Stimulated activated CD4-positive, alpha-beta T cell treated with anti-CD3 and anti-CD28 coated beads, Interleukin-12 subunit alpha, Interleukin-12 subunit beta, amount 100 ng/mL, for 4 hours (primary cell): ENCODE results near the gene SLC7A1.

Experiments used
- DNase-seq: peaks from one replicate; pipeline ENCODE4 v3.0.0-alpha.2; 2020

The SLC7A1 gene

GRCh38 chr13:29582171-29582570, 13.3 kb downstream of the SLC7A1 start:
- DNase-seq = no peak

DNA sequence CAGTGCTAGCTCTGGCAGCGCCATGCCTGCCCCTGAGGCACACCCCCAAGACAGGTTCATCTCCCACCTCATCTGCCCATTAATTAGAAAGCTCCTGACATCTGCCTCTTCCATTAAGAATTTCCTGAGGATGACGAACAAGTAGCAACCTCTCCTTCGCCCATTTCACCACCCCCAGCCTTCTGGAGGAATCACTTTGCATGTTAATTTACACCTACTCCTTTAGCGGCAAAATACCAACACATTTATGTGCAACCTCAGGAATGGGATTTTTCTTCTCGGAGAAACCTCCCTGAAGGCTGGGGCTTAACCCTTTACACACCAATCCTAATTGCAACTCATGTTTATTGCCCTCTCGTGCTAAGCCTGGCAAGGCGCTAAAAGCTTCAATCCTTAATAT, 13.8 kb downstream of the SLC7A1 start:
- DNase-seq = no peak

DNA sequence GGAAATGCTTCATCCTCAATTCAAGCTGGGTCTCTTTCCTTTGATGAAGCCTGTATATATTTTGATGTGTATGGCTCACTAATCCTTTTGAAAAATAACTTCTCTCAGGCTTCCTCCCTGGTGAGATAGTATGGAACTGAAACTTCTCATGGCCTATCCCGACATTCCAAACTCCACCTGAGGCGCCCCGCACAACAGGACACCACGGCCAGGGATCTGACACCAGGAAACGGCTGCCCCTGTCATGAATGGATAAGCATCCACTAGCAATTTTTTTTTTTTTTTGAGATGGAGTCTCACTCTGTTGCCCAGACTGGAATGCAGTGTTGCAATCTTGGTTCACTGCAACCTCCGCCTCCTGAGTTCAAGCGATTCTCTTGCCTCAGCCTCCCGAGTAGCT, 16.4 kb downstream of the SLC7A1 start:
- no peak for DNase-seq

GRCh38 chr13:29578300-29579085, 17.0 kb downstream of the SLC7A1 start:
- no peak for DNase-seq

DNA sequence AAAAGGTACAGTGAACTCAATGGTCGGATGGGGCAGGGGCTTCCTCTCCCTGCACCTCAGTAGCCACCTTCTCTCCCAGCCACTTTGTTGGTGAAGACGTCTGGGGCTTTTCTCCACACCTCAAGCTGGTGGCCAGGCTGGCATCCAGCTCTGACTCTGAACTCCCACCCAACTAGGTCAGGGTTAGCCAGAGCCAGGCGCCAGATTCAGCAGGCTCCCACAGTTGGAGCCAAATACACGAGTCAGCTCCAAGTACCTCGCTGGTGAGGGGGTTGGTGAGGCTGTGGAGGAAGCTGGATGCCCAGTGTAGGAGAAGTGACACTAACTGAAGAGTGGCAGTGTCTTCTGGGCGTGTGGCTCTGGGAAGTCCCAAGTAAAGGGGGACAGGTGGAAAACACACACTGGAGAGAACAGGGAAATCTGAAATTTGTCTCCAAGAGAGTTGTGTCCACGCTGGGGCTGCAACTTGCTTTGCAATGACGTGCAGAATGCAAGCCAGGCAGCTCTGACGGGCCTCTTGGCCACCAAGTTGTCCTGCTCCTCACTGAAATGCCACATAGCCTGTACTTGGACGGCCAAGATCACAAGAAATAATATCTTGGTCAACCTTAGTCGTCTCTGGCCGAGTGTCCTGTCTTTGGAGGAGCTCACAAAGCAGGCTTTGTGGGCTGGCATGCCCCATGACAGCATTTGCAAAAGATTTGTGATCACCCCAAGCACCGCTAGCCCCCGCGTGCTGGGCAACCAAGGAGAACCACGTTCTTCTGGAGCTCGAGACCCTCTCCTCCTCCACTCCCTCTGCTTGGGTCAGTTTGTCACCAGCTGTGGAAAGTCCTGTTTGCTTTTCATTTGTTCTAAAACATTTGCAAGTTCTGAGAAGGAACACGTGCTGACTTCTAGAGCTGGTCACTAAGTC, 18.1 kb downstream of the SLC7A1 start:
- no peak for DNase-seq

DNA sequence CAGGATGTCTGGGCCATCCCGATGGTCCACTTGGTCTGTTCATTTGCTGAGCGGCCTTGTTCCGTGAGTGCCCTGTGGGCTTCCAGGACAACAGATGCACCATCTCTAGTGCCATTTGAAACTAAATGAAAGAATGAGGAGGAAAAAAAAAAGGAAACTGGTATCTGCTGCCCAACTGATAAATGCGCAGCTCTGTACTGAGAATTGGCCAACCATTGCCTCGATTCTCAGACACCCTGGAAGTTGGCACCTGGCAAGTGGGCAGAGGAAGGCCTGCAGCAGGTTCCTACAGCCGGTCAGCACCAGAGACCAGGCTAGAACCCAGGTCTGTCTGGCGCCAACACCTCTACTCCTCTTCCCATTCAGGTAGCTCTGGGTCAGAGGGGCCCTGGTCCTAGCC, 18.9 kb downstream of the SLC7A1 start:
- no peak for DNase-seq

DNA sequence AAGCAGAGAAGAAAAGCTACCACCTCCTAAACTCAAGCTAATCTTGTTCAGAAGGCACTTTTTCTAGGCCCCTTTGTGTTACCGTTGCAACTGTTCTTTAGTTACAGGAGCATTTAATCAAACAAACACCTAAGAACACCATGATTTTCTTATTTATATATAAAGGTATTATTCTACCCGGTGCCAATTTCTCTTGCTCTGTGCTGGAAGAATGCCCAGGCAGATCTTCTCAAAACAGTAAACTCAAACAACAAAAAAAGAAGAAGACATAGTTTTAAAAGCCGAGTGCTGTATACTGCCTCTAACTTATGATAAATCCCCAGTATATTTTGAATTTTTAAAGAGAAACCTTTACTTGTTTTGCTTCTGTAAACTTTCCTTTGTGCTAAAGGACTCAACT, 20.4 kb downstream of the SLC7A1 start:
- no peak for DNase-seq

DNA sequence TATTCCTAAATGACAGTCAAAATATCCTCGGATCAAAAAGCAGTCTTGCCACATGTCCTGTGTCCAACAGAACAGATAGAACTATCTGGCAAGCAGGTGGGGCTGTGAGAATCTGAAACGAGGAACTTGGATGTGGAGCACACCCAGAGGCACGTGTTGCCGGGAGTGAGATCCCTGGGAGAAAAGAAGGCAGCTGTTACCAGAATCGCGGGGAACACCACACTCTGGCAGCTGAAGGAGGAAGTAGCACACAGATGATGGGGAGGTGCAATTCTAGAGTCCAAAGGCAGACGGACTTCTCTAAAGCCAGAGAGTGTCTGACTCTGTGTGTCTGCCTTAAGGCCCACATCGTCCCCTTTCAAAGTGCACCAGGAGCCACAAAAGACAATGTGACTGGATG, 22.3 kb downstream of the SLC7A1 start:
- no peak for DNase-seq

GRCh38 chr13:29572575-29572974, 22.9 kb downstream of the SLC7A1 start:
- no peak for DNase-seq

- no peak for DNase-seq
Measured at GRCh38 chr13:29571876-29572570, 23.5 kb downstream of the SLC7A1 start.

- no peak for DNase-seq
Measured at GRCh38 chr13:29570051-29570654, 25.3 kb downstream of the SLC7A1 start.

- DNase-seq = no peak
Measured at GRCh38 chr13:29569253-29570050, 26.0 kb downstream of the SLC7A1 start.

GRCh38 chr13:29568731-29569130, 26.8 kb downstream of the SLC7A1 start:
- DNase-seq = no peak

DNA sequence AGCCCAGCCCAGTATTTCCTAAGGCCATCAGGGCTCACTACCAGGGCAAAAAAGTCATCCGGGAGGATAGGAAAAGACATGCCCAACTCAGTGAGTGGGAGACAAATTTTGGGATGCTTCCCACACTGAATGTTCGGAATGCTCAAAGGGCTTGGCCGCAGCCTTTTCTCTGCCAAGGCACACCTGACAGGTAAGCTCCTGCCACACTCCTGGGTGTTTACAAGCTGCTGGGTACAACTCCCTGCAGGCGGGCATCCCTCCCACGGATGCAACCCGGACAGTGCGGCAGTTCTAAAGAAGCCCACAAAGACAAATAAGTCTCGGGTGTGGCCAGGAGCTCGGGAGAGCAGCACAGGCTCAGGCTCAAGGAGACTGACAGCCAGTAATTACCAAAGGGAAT, 28.1 kb downstream of the SLC7A1 start:
- DNase-seq = no peak

GRCh38 chr13:29566206-29566605, 29.3 kb downstream of the SLC7A1 start:
- DNase-seq = no peak

GRCh38 chr13:29564818-29565217, 30.7 kb downstream of the SLC7A1 start:
- DNase-seq = no peak

GRCh38 chr13:29564373-29564772, 31.1 kb downstream of the SLC7A1 start:
- no peak for DNase-seq

- no peak for DNase-seq
Measured at GRCh38 chr13:29563941-29564340, 31.5 kb downstream of the SLC7A1 start.

DNA sequence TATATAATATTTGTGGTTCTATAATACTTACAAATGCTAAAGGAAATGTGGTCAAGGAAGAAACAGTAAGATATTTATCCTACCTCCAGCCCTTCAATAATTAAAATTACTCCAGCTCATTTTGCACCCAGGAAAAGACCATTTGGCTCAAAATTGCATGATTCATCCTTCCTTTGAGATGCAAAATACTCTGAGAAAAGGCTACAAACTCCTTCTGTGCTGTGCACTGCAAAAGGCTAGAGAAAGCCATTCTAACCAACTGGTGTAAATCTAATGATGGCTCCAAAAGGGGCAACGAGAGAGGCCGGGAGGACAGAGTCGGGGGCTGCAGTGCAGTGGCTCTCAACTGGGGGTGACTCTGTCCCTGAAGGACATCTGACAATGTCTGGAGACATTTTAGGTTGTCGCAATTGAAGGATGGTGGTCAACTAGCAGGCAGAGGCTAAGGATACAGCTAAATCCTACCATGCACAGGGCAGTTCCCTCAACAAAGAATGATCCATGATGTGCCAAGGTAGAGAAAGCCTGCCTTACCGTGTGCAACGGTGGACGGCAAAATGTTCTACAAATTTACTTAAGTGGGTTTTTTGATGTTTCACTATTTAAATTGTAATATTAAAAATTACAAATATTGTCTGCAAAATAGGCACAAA, 32.6 kb downstream of the SLC7A1 start:
- no peak for DNase-seq

GRCh38 chr13:29561918-29562317, 33.6 kb downstream of the SLC7A1 start:
- DNase-seq = no peak

- DNase-seq = no peak
Measured at GRCh38 chr13:29556742-29557141, 38.7 kb downstream of the SLC7A1 start.

- no peak for DNase-seq
Measured at GRCh38 chr13:29551214-29551613, 44.3 kb downstream of the SLC7A1 start.
